ENCODE measurements around the gene ABCA9.
"Not testable (repeated sequence)": the region's sequence is repeated elsewhere in the genome, so short reads cannot be mapped to it uniquely, and the experiment has no call there.

DNA sequence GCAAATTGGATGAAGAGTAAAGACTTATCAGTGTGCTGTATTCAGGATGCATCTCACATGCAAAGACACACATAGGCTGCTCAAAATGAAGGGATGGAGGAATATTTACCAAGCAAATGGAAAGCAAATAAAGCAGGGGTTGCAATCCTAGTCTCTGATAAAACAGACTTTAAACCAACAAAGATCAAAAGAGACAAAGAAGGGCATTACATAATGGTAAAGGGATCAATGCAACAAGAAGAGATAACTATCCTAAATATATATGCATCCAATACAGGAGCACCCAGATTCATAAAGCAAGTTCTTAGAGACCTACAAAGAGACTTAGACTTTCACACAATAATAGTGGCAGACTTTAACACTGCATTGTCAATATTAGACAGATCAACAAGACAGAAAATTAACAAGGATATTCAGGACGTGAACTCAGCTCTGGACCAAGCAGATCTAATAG, 12.1 kb upstream of the ABCA9 start:
- TF ChIP-seq, protein P1, sequence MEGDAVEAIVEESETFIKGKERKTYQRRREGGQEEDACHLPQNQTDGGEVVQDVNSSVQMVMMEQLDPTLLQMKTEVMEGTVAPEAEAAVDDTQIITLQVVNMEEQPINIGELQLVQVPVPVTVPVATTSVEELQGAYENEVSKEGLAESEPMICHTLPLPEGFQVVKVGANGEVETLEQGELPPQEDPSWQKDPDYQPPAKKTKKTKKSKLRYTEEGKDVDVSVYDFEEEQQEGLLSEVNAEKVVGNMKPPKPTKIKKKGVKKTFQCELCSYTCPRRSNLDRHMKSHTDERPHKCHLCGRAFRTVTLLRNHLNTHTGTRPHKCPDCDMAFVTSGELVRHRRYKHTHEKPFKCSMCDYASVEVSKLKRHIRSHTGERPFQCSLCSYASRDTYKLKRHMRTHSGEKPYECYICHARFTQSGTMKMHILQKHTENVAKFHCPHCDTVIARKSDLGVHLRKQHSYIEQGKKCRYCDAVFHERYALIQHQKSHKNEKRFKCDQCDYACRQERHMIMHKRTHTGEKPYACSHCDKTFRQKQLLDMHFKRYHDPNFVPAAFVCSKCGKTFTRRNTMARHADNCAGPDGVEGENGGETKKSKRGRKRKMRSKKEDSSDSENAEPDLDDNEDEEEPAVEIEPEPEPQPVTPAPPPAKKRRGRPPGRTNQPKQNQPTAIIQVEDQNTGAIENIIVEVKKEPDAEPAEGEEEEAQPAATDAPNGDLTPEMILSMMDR (IDR thresholded peaks at IDR 0.05), result not testable (repeated sequence)
- TF ChIP-seq POLR2A (IDR thresholded peaks at IDR 0.05), result not testable (repeated sequence)

All from body of pancreas (tissue), 4 donors.